WTC11 (cell line): ENCODE data around the gene LRRC51.

Experiments
- ATF3 ChIP-seq: sonication (generic); formaldehyde crosslinking; conservative IDR thresholded peaks from 2 replicates; pipeline ENCODE4 v1.8.1; 2022; ENCODE audit warnings: mild to moderate bottlenecking, missing genetic modification reagents
- CREM ChIP-seq: sonication (generic); formaldehyde crosslinking; IDR thresholded peaks from 2 replicates; pipeline ENCODE4 v1.8.1; 2022; ENCODE audit warnings: mild to moderate bottlenecking, missing genetic modification reagents, moderate library complexity
- CTCF ChIP-seq: fragments of 200-600 bp; IDR thresholded peaks from 2 replicates; pipeline ENCODE4 v1.8.0; 2022; ENCODE audit warnings: antibody characterized with exemption
- GABPB1 ChIP-seq: sonication (generic); formaldehyde crosslinking; IDR thresholded peaks from 2 replicates; pipeline ENCODE4 v1.8.1; 2023; ENCODE audit warnings: mild to moderate bottlenecking, missing genetic modification reagents
- GTF2I ChIP-seq: fragments of 250-450 bp; sonication (Bioruptor Pico); conservative IDR thresholded peaks from 2 replicates; pipeline ENCODE4 v1.4.0; 2021; ENCODE audit warnings: mild to moderate bottlenecking
- MAX ChIP-seq: sonication (generic); formaldehyde crosslinking; IDR thresholded peaks from 2 replicates; pipeline ENCODE4 v1.8.0; 2022; ENCODE audit warnings: mild to moderate bottlenecking, missing genetic modification reagents
- MYBL2 ChIP-seq: sonication (generic); formaldehyde crosslinking; IDR thresholded peaks from 2 replicates; pipeline ENCODE4 v1.8.1; 2023; ENCODE audit warnings: mild to moderate bottlenecking, moderate library complexity, missing genetic modification reagents
- SMAD3 ChIP-seq: sonication (generic); formaldehyde crosslinking; IDR thresholded peaks from 2 replicates; pipeline ENCODE4 v1.8.0; 2022; ENCODE audit warnings: missing genetic modification reagents, mild to moderate bottlenecking, borderline replicate concordance
- SP1 ChIP-seq: sonication (generic); formaldehyde crosslinking; conservative IDR thresholded peaks from 2 replicates; pipeline ENCODE4 v1.8.1; 2022; ENCODE audit warnings: missing genetic modification reagents
- ZNF532 ChIP-seq: fragments of 250-450 bp; sonication (Bioruptor Pico); IDR thresholded peaks from 2 replicates; pipeline ENCODE4 v1.9.0; 2021; ENCODE audit warnings: mild to moderate bottlenecking, borderline replicate concordance

GRCh38 chr11:72067676-72068075 is 13.0 kb upstream of the LRRC51 start:
- TF ChIP-seq CTCF (no peak), MYBL2 (no peak), SMAD3 (no peak), ATF3 (CRISPR knock-in tag) (no peak), MAX (CRISPR knock-in tag) (no peak), GTF2I (CRISPR knock-in tag) (no peak), SP1 (no peak), GABPB1 (CRISPR knock-in tag) (no peak), ZNF532 (CRISPR knock-in tag) (no peak), CREM (CRISPR knock-in tag) (no peak)
